ENCODE measurements around the gene C15orf39.

C15orf39 gene

GRCh38 chr15:75188499-75188898, 13.2 kb upstream of the C15orf39 start:
- Histone ChIP-seq H3K9ac (ENCODE audit: insufficient read length) (no peak overlapping the region), H3K9me3 (ENCODE audit: low read depth, low read length) (no peaks in the 10 kb centered on the region), H3K36me3 (ENCODE audit: insufficient read depth, low read length) (no peaks in the 10 kb centered on the region), H3K4me3 (no peak overlapping the region), H3K27ac (no peak overlapping the region)
- no peak for TF ChIP-seq POLR2AphosphoS5 (IDR thresholded peaks at IDR 0.05; ENCODE audit: borderline replicate concordance, low read depth, low read length)
- no peak for TF ChIP-seq FOXP2 (optimal IDR thresholded peaks at IDR 0.05; ENCODE audit: control extremely low read depth, extremely low read length, insufficient read depth)
- TF ChIP-seq EZH2 (IDR thresholded peaks at IDR 0.05), result no peak
- no peak for DNase-seq (ENCODE audit: low read depth, low spot score)

GRCh38 chr15:75191235-75191634, 10.4 kb upstream of the C15orf39 start:
- H3K36me3 ChIP-seq (ENCODE audit: insufficient read depth, low read length), result no peaks in the 10 kb centered on the region
- H3K9ac ChIP-seq (ENCODE audit: insufficient read length), result no peak overlapping the region
- TF ChIP-seq POLR2AphosphoS5 (IDR thresholded peaks at IDR 0.05; ENCODE audit: borderline replicate concordance, low read depth, low read length) (no peak), FOXP2 (optimal IDR thresholded peaks at IDR 0.05; ENCODE audit: control extremely low read depth, extremely low read length, insufficient read depth) (no peak), EZH2 (IDR thresholded peaks at IDR 0.05) (no peak)
- H3K9me3 ChIP-seq (ENCODE audit: low read depth, low read length), result no peaks in the 10 kb centered on the region
- DNase-seq (ENCODE audit: low read depth, low spot score), result no peak
- H3K27ac ChIP-seq, result no peak overlapping the region
- H3K4me3 ChIP-seq, result no peak overlapping the region

- DNase-seq (ENCODE audit: low read depth, low spot score), result no peak
- H3K9ac ChIP-seq (ENCODE audit: insufficient read length), result no peak overlapping the region
- H3K27ac ChIP-seq, result no peak overlapping the region
- TF ChIP-seq FOXP2 (optimal IDR thresholded peaks at IDR 0.05; ENCODE audit: control extremely low read depth, extremely low read length, insufficient read depth) (no peak), POLR2AphosphoS5 (IDR thresholded peaks at IDR 0.05; ENCODE audit: borderline replicate concordance, low read depth, low read length) (no peak), EZH2 (IDR thresholded peaks at IDR 0.05) (no peak)
- H3K9me3 ChIP-seq (ENCODE audit: low read depth, low read length), result no peaks in the 10 kb centered on the region
- H3K4me3 ChIP-seq, result no peak overlapping the region
- H3K36me3 ChIP-seq (ENCODE audit: insufficient read depth, low read length), result no peaks in the 10 kb centered on the region
Observed at GRCh38 chr15:75192307-75192706, 9.4 kb upstream of the C15orf39 start.

- no peak for TF ChIP-seq EZH2 (IDR thresholded peaks at IDR 0.05)
- TF ChIP-seq FOXP2 (optimal IDR thresholded peaks at IDR 0.05; ENCODE audit: control extremely low read depth, extremely low read length, insufficient read depth), result no peak
- no peak for TF ChIP-seq POLR2AphosphoS5 (IDR thresholded peaks at IDR 0.05; ENCODE audit: borderline replicate concordance, low read depth, low read length)
- no peak for DNase-seq (ENCODE audit: low read depth, low spot score)
- no peaks in the 10 kb centered on the region for H3K36me3 ChIP-seq (ENCODE audit: insufficient read depth, low read length)
- H3K4me3 ChIP-seq, result no peak overlapping the region
- H3K9me3 ChIP-seq (ENCODE audit: low read depth, low read length), result no peaks in the 10 kb centered on the region
- H3K9ac ChIP-seq (ENCODE audit: insufficient read length), result no peak overlapping the region
- H3K27ac ChIP-seq, result no peak overlapping the region
Observed at GRCh38 chr15:75193272-75193671, 8.4 kb upstream of the C15orf39 start.

- DNase-seq (ENCODE audit: low read depth, low spot score), result no peak
- TF ChIP-seq EZH2 (IDR thresholded peaks at IDR 0.05), result no peak
- no peak for TF ChIP-seq FOXP2 (optimal IDR thresholded peaks at IDR 0.05; ENCODE audit: control extremely low read depth, extremely low read length, insufficient read depth)
- no peak for TF ChIP-seq POLR2AphosphoS5 (IDR thresholded peaks at IDR 0.05; ENCODE audit: borderline replicate concordance, low read depth, low read length)
- Histone ChIP-seq H3K4me3 (no peak overlapping the region), H3K9me3 (ENCODE audit: low read depth, low read length) (no peaks in the 10 kb centered on the region), H3K36me3 (ENCODE audit: insufficient read depth, low read length) (no peaks in the 10 kb centered on the region), H3K27ac (no peak overlapping the region), H3K9ac (ENCODE audit: insufficient read length) (no peak overlapping the region)
Observed at GRCh38 chr15:75193976-75194375, 7.7 kb upstream of the C15orf39 start.

GRCh38 chr15:75194397-75194796, 7.3 kb upstream of the C15orf39 start:
- no peak for DNase-seq (ENCODE audit: low read depth, low spot score)
- Histone ChIP-seq H3K36me3 (ENCODE audit: insufficient read depth, low read length) (no peaks in the 10 kb centered on the region), H3K27ac (no peak overlapping the region), H3K9ac (ENCODE audit: insufficient read length) (no peak overlapping the region), H3K4me3 (no peak overlapping the region), H3K9me3 (ENCODE audit: low read depth, low read length) (no peaks in the 10 kb centered on the region)
- TF ChIP-seq FOXP2 (optimal IDR thresholded peaks at IDR 0.05; ENCODE audit: control extremely low read depth, extremely low read length, insufficient read depth), result no peak
- TF ChIP-seq POLR2AphosphoS5 (IDR thresholded peaks at IDR 0.05; ENCODE audit: borderline replicate concordance, low read depth, low read length), result no peak
- TF ChIP-seq EZH2 (IDR thresholded peaks at IDR 0.05), result no peak

GRCh38 chr15:75195122-75195765, 6.4 kb upstream of the C15orf39 start:
- Histone ChIP-seq H3K36me3 (ENCODE audit: insufficient read depth, low read length) (no peaks in the 10 kb centered on the region), H3K9me3 (ENCODE audit: low read depth, low read length) (no peaks in the 10 kb centered on the region), H3K9ac (ENCODE audit: insufficient read length) (no peak overlapping the region), H3K27ac (no peak overlapping the region), H3K4me3 (no peak overlapping the region)
- no peak for DNase-seq (ENCODE audit: low read depth, low spot score)
- TF ChIP-seq EZH2 (IDR thresholded peaks at IDR 0.05), result no peak
- TF ChIP-seq POLR2AphosphoS5 (IDR thresholded peaks at IDR 0.05; ENCODE audit: borderline replicate concordance, low read depth, low read length), result no peak
- TF ChIP-seq FOXP2 (optimal IDR thresholded peaks at IDR 0.05; ENCODE audit: control extremely low read depth, extremely low read length, insufficient read depth), result no peak

GRCh38 chr15:75195766-75196241, 5.9 kb upstream of the C15orf39 start:
- DNase-seq (ENCODE audit: low read depth, low spot score), result no peak
- Histone ChIP-seq H3K9me3 (ENCODE audit: low read depth, low read length) (no peaks in the 10 kb centered on the region), H3K36me3 (ENCODE audit: insufficient read depth, low read length) (no peaks in the 10 kb centered on the region), H3K4me3 (no peak overlapping the region), H3K27ac (no peak overlapping the region), H3K9ac (ENCODE audit: insufficient read length) (no peak overlapping the region)
- TF ChIP-seq FOXP2 (optimal IDR thresholded peaks at IDR 0.05; ENCODE audit: control extremely low read depth, extremely low read length, insufficient read depth), result no peak
- TF ChIP-seq POLR2AphosphoS5 (IDR thresholded peaks at IDR 0.05; ENCODE audit: borderline replicate concordance, low read depth, low read length), result no peak
- TF ChIP-seq EZH2 (IDR thresholded peaks at IDR 0.05), result no peak

Measured in SK-N-MC (cell line).